ENCODE data around the gene CTSZ. TPM values are rescaled to one million over a fixed set of nuclear protein-coding genes. Genes with fewer than 3 reads are reported as not detected.

CTSZ gene
- total RNA-seq, 1 donor from 2014 or later = 71.9 TPM

GRCh38 chr20:58945965-58946631, 61.0 kb downstream of the CTSZ start:
- no peak for DNase-seq (ENCODE audit: extremely low spot score, unreplicated experiment)
- Mint-ChIP-seq H3K27ac (no peak overlapping the region), H3K4me1 (ENCODE audit: unreplicated experiment) (peaks cover 4% of the 10 kb centered on the region), H3K4me3 (no peak overlapping the region), H3K27me3 (peaks cover 3% of the 10 kb centered on the region), H3K36me3 (no peaks in the 10 kb centered on the region), H3K9me3 (peaks cover 5% of the 10 kb centered on the region)
- TF ChIP-seq CTCF (conservative IDR thresholded peaks at IDR 0.05) = no peak

Other genes starting within 250 kb of the CTSZ start
- 1.7 and 6.1 TPM in 2 replicates for gene GNAS-AS1, start 156.4 kb downstream of the CTSZ start, total RNA-seq (ENCODE audit: low replicate concordance)
- gene GNAS, start 154.5 kb downstream of the CTSZ start, total RNA-seq (ENCODE audit: low replicate concordance) = 1,005 and 1,406 TPM in 2 replicates
- 73.0 and 110 TPM in 2 replicates for gene NELFCD, start 26.0 kb downstream of the CTSZ start, total RNA-seq (ENCODE audit: low replicate concordance)
- 0.46 and 0.52 TPM in 2 replicates for gene TUBB1, start 12.2 kb upstream of the CTSZ start, total RNA-seq (ENCODE audit: low replicate concordance)
- gene ATP5F1E, start 25.1 kb upstream of the CTSZ start, total RNA-seq (ENCODE audit: low replicate concordance) = 75.6 and 81.8 TPM in 2 replicates
- 45.9 and 54.9 TPM in 2 replicates for gene PRELID3B, start 35.5 kb upstream of the CTSZ start, total RNA-seq (ENCODE audit: low replicate concordance)
- not detected in 2 replicates for gene ZNF831, start 156.6 kb upstream of the CTSZ start, total RNA-seq (ENCODE audit: low replicate concordance)